ENCODE data around the gene MSI2. TPM values are rescaled to one million over a fixed set of nuclear protein-coding genes. Genes with fewer than 3 reads are reported as not detected.

The MSI2 gene
- total and polyA plus RNA-seq, 2 donors (not counting 1 experiment from before 2014, with no cell fraction given) = 16.1 to 196 TPM

- no peak for TF ChIP-seq CTCF (IDR thresholded peaks at IDR 0.05)
- no peak for TF ChIP-seq EZH2 (IDR thresholded peaks at IDR 0.05; ENCODE audit: borderline replicate concordance, insufficient read depth, low read depth, low read length, poor library complexity, severe bottlenecking)
These were observed 159.5 kb downstream of the MSI2 start for GRCh38 chr17:57415751-57416207.

GRCh38 chr17:57416369-57416768, 160.0 kb downstream of the MSI2 start:
- no peaks in the 10 kb centered on the region for H3K9me3 Mint-ChIP-seq (ENCODE audit: insufficient read depth)
- ChIA-PET CTCF (interaction anchor here (0.6 kb wide), 1 partner anchor 172 kb away, joined by 3 read pairs; no protein-coding TSS in a partner anchor), POLR2A (no interaction called here)
- Histone ChIP-seq H3K9me3 (ENCODE audit: control extremely low read depth in 1 of 3, control insufficient read depth in 2 of 3, insufficient read depth in 1 of 3, low read length in 2 of 3) (peaks cover 0 to 4% (median 0%) of the 10 kb centered on the region in 3 donors), H2AFZ (ENCODE audit: insufficient read depth, low read depth, low read length, poor library complexity, severe bottlenecking) (no peak overlapping the region), H3K27ac (ENCODE audit: low read length in 2 of 2) (no peak overlapping the region), H3K36me3 (replicated peaks in 1 of 2; ENCODE audit: control extremely low read depth in 1 of 2, control insufficient read depth in 1 of 2, extremely low read depth in 1 of 2, insufficient read depth in 2 of 2, low read length in 1 of 2) (no peaks in the 10 kb centered on the region), H3K9ac (ENCODE audit: low read length) (no peak overlapping the region), H3K4me3 (ENCODE audit: control extremely low read depth in 1 of 5, extremely low read depth in 1 of 5, insufficient read depth in 1 of 5, low read depth in 2 of 5, low read length in 4 of 5) (no peak overlapping the region), H4K20me1 (ENCODE audit: control insufficient read depth, insufficient read depth, low read length, poor library complexity, severe bottlenecking) (peaks cover 29% of the 10 kb centered on the region), H3K27me3 (replicated peaks in 1 of 4; ENCODE audit: control extremely low read depth in 1 of 4, control insufficient read depth in 3 of 4, insufficient read depth in 4 of 4, low read length in 3 of 4) (no peaks in the 10 kb centered on the region), H3K4me2 (replicated peaks; ENCODE audit: low read depth, low read length, poor library complexity, severe bottlenecking) (no peak overlapping the region), H3K4me1 (ENCODE audit: control insufficient read depth in 2 of 2, insufficient read depth in 2 of 2, low read length in 2 of 2) (no peaks in the 10 kb centered on the region), H3K79me2 (ENCODE audit: control insufficient read depth, insufficient read depth, low read length) (peaks cover 61% of the 10 kb centered on the region)
- H3K4me1 Mint-ChIP-seq = peaks cover 15% of the 10 kb centered on the region
- DNase-seq = no peak
- H3K4me3 Mint-ChIP-seq = no peak overlapping the region
- WGBS (ENCODE audit: insufficient coverage) = 100% methylated on average over 1 of the region's 7 CpGs
- TF ChIP-seq EZH2 (IDR thresholded peaks at IDR 0.05; ENCODE audit: borderline replicate concordance, insufficient read depth, low read depth, low read length, poor library complexity, severe bottlenecking) = no peak
- no peak for TF ChIP-seq CTCF (IDR thresholded peaks at IDR 0.05)
- intact Hi-C loops (cut with micrococcal nuclease) = no loop called here
- H3K27ac Mint-ChIP-seq = no peak overlapping the region
- no peaks in the 10 kb centered on the region for H3K27me3 Mint-ChIP-seq
- ATAC-seq (ENCODE audit: low read depth) = no peak

More at GRCh38 chr17:57415751-57416207, 159.5 kb downstream of the MSI2 start:
- CTCF ChIA-PET = interaction anchor here (0.6 kb wide), 1 partner anchor 171 kb away, joined by 3 read pairs; no protein-coding TSS in a partner anchor
- Mint-ChIP-seq H3K9me3 (ENCODE audit: insufficient read depth) (no peaks in the 10 kb centered on the region), H3K4me1 (peaks cover 16% of the 10 kb centered on the region), H3K4me3 (no peak overlapping the region), H3K27me3 (no peaks in the 10 kb centered on the region), H3K27ac (no peak overlapping the region)
- Histone ChIP-seq H3K4me3 (ENCODE audit: control extremely low read depth in 1 of 5, extremely low read depth in 1 of 5, insufficient read depth in 1 of 5, low read depth in 2 of 5, low read length in 4 of 5) (no peak overlapping the region), H3K4me1 (ENCODE audit: control insufficient read depth in 2 of 2, insufficient read depth in 2 of 2, low read length in 2 of 2) (no peaks in the 10 kb centered on the region), H3K4me2 (replicated peaks; ENCODE audit: low read depth, low read length, poor library complexity, severe bottlenecking) (no peak overlapping the region), H3K27ac (ENCODE audit: low read length in 2 of 2) (no peak overlapping the region), H4K20me1 (ENCODE audit: control insufficient read depth, insufficient read depth, low read length, poor library complexity, severe bottlenecking) (peaks cover 29% of the 10 kb centered on the region), H3K9me3 (ENCODE audit: control extremely low read depth in 1 of 3, control insufficient read depth in 2 of 3, insufficient read depth in 1 of 3, low read length in 2 of 3) (peaks cover 0 to 4% (median 0%) of the 10 kb centered on the region in 3 donors), H2AFZ (ENCODE audit: insufficient read depth, low read depth, low read length, poor library complexity, severe bottlenecking) (no peak overlapping the region), H3K79me2 (ENCODE audit: control insufficient read depth, insufficient read depth, low read length) (peaks cover 59% of the 10 kb centered on the region), H3K9ac (ENCODE audit: low read length) (no peak overlapping the region), H3K36me3 (replicated peaks in 1 of 2; ENCODE audit: control extremely low read depth in 1 of 2, control insufficient read depth in 1 of 2, extremely low read depth in 1 of 2, insufficient read depth in 2 of 2, low read length in 1 of 2) (no peaks in the 10 kb centered on the region), H3K27me3 (replicated peaks in 1 of 4; ENCODE audit: control extremely low read depth in 1 of 4, control insufficient read depth in 3 of 4, insufficient read depth in 4 of 4, low read length in 3 of 4) (no peaks in the 10 kb centered on the region)
- intact Hi-C loops (cut with micrococcal nuclease) = no loop called here
- WGBS (ENCODE audit: insufficient coverage) = 79% methylated on average over 2 of the region's 3 CpGs
- DNase-seq (no peak), ATAC-seq (ENCODE audit: low read depth) (no peak)
- POLR2A ChIA-PET = no interaction called here

Measured in B cell (primary cell).